H1 (cell line): ENCODE measurements around the gene TRAPPC12. TPM values are rescaled to one million over a fixed set of nuclear protein-coding genes. Genes with fewer than 3 reads are reported as not detected.

Experiments used
- CTCF ChIA-PET: fragments of 300-600 bp; sonication (Branson Sonifier 250); formaldehyde crosslinking; loops from one replicate; lab custom pipeline; 2021; ENCODE audit not compliant: partially characterized antibody; lab: Charles Lee
- POLR2A ChIA-PET: fragments of 300-600 bp; sonication (Branson Sonifier 250); formaldehyde crosslinking; loops from one replicate; lab custom pipeline; 2021; ENCODE audit warnings: inconsistent platforms; ENCODE audit not compliant: partially characterized antibody; lab: Charles Lee
- DNase-seq, 2 experiments: peaks; one replicate each; pipeline versions ENCODE4 v3.0.0 to v3.0.0-alpha.2; 2010 to 2022; ENCODE audit warnings: low spot score in 2 of 2, low read depth in 1 of 2, mixed read lengths in 1 of 2
- FAIRE-seq: peaks from 2 replicates; lab custom pipeline; 2011; peaks lifted over from hg19 to GRCh38; lab: Jason Lieb, UNC
- H2AFZ ChIP-seq: 2 replicates; pipeline ENCODE4 v1.8.1; 2012; ENCODE audit warnings: low read length, inconsistent platforms
- H2AK5ac ChIP-seq: 2 replicates; pipeline ENCODE4 v1.6.1; 2013; ENCODE audit warnings: low read depth, low read length
- H2BK120ac ChIP-seq: replicated peaks from 2 replicates; pipeline ENCODE3; 2013; ENCODE audit warnings: low read depth, low read length, inconsistent platforms
- H2BK12ac ChIP-seq: 2 replicates; pipeline ENCODE4 v1.6.1; 2013; ENCODE audit warnings: low read depth, low read length
- H2BK15ac ChIP-seq: 2 replicates; pipeline ENCODE4 v1.6.1; 2013; ENCODE audit warnings: low read length
- H2BK20ac ChIP-seq: 2 replicates; pipeline ENCODE4 v1.6.1; 2013; ENCODE audit warnings: low read length
- H2BK5ac ChIP-seq: 2 replicates; pipeline ENCODE4 v1.6.1; 2013; ENCODE audit warnings: low read depth, low read length
- H3K14ac ChIP-seq: 2 replicates; pipeline ENCODE4 v1.6.1; 2013; ENCODE audit warnings: inconsistent platforms; ENCODE audit not compliant: insufficient read length
- H3K18ac ChIP-seq: 2 replicates; pipeline ENCODE4 v1.6.1; 2013; ENCODE audit warnings: low read length; ENCODE audit errors: extremely low read depth
- H3K23ac ChIP-seq: 2 replicates; pipeline ENCODE4 v1.6.1; 2013; ENCODE audit warnings: inconsistent platforms; ENCODE audit not compliant: insufficient read length
- H3K23me2 ChIP-seq: 2 replicates; pipeline ENCODE4 v1.6.1; 2013; ENCODE audit warnings: low read depth, low read length
- H3K27ac ChIP-seq: 2 replicates; pipeline ENCODE4 v1.6.1; 2011; ENCODE audit warnings: low read depth, low read length, inconsistent platforms
- H3K27me3 ChIP-seq, 4 experiments: replicated peaks in 1 of 4; 1 replicate in 1 of 4; 2 replicates in 3 of 4; pipeline versions ENCODE4 v1.6.1 to v1.8.1; 2011 to 2013; ENCODE audit warnings: low read length in 3 of 4, mild to moderate bottlenecking in 3 of 4, inconsistent platforms in 2 of 4, mixed read lengths in 2 of 4, moderate library complexity in 1 of 4; ENCODE audit not compliant: control insufficient read depth in 3 of 4, insufficient read depth in 3 of 4; ENCODE audit errors: extremely low read depth in 1 of 4
- H3K36me3 ChIP-seq, 4 experiments: 2 replicates each; pipeline versions ENCODE4 v1.6.1 to v1.8.1; 2011 to 2013; ENCODE audit warnings: mild to moderate bottlenecking in 4 of 4, low read length in 3 of 4, moderate library complexity in 2 of 4, control low read depth in 1 of 4, inconsistent platforms in 1 of 4; ENCODE audit not compliant: insufficient read depth in 4 of 4, control insufficient read depth in 2 of 4
- H3K4ac ChIP-seq: replicated peaks from 2 replicates; pipeline ENCODE3; 2013; ENCODE audit warnings: low read length, low read depth, mixed read lengths, inconsistent platforms; ENCODE audit not compliant: insufficient read length
- H3K4me1 ChIP-seq, 4 experiments: replicated peaks in 1 of 4; 1 replicate in 1 of 4; 2 replicates in 3 of 4; pipeline versions ENCODE4 v1.6.1 to v1.8.1; 2011 to 2013; ENCODE audit warnings: low read length in 3 of 4, inconsistent platforms in 2 of 4, mixed read lengths in 1 of 4; ENCODE audit not compliant: insufficient read depth in 4 of 4, control insufficient read depth in 3 of 4
- H3K4me2 ChIP-seq, 2 experiments: 2 replicates each; pipeline versions ENCODE4 v1.6.1 to v1.8.1; 2011 to 2013; ENCODE audit warnings: low read depth in 2 of 2, low read length in 2 of 2, control low read depth in 1 of 2, inconsistent platforms in 1 of 2, mild to moderate bottlenecking in 1 of 2; ENCODE audit not compliant: insufficient read depth in 1 of 2
- H3K4me3 ChIP-seq, 4 experiments: fragments of 200-600, 300-600 bp in 1 of 4; sonication (generic), shearing (Covaris generic), sonication (Bioruptor Twin) in 1 of 4; 2 replicates each; pipeline versions ENCODE4 v1.5.1 to v1.8.1; 2011 to 2016; ENCODE audit warnings: low read length in 4 of 4, low read depth in 3 of 4, control low read depth in 2 of 4, inconsistent platforms in 2 of 4, mild to moderate bottlenecking in 2 of 4, mixed read lengths in 1 of 4, moderate library complexity in 1 of 4; ENCODE audit not compliant: insufficient read depth in 2 of 4; ENCODE audit errors: extremely low read depth in 1 of 4
- H3K56ac ChIP-seq: replicated peaks from 2 replicates; pipeline ENCODE3; 2013; ENCODE audit warnings: low read depth, mild to moderate bottlenecking, mixed read lengths, low read length, inconsistent platforms; ENCODE audit not compliant: insufficient read length
- H3K79me1 ChIP-seq: 2 replicates; pipeline ENCODE4 v1.6.1; 2013; ENCODE audit warnings: low read depth, low read length, control low read depth
- H3K79me2 ChIP-seq, 2 experiments: 2 replicates each; pipeline versions ENCODE4 v1.6.1 to v1.8.1; 2012 to 2013; ENCODE audit warnings: low read length in 2 of 2, mild to moderate bottlenecking in 2 of 2, inconsistent platforms in 1 of 2; ENCODE audit not compliant: insufficient read depth in 2 of 2, control insufficient read depth in 1 of 2
- H3K9ac ChIP-seq, 4 experiments: replicated peaks in 1 of 4; 1 replicate in 1 of 4; 2 replicates in 3 of 4; pipeline versions ENCODE4 v1.6.1 to v1.8.1; 2011 to 2013; ENCODE audit warnings: low read depth in 3 of 4, low read length in 3 of 4, control low read depth in 2 of 4, mild to moderate bottlenecking in 2 of 4, moderate library complexity in 2 of 4, inconsistent platforms in 1 of 4; ENCODE audit errors: extremely low read depth in 1 of 4
- H3K9me3 ChIP-seq, 2 experiments: 2 replicates each; pipeline versions ENCODE4 v1.6.1 to v1.8.1; 2012 to 2013; ENCODE audit warnings: mild to moderate bottlenecking in 2 of 2, moderate library complexity in 2 of 2, control low read depth in 1 of 2, inconsistent platforms in 1 of 2, low read depth in 1 of 2, low read length in 1 of 2, mixed read lengths in 1 of 2; ENCODE audit not compliant: insufficient read depth in 2 of 2
- H4K20me1 ChIP-seq, 2 experiments: replicated peaks in 1 of 2; 2 replicates each; pipeline versions ENCODE3 to v1.8.1; 2011 to 2013; ENCODE audit warnings: inconsistent platforms in 2 of 2, low read length in 2 of 2, mild to moderate bottlenecking in 1 of 2; ENCODE audit not compliant: insufficient read depth in 2 of 2, control insufficient read depth in 1 of 2
- H4K5ac ChIP-seq: 2 replicates; pipeline ENCODE4 v1.6.1; 2013; ENCODE audit warnings: low read length, low read depth, mixed read lengths, inconsistent platforms; ENCODE audit not compliant: insufficient read length
- H4K8ac ChIP-seq: 2 replicates; pipeline ENCODE4 v1.8.0; 2013; ENCODE audit warnings: mild to moderate bottlenecking, moderate library complexity, low read length, inconsistent platforms; ENCODE audit not compliant: insufficient read depth; ENCODE audit errors: extremely low read depth
- H4K91ac ChIP-seq: replicated peaks from 2 replicates; pipeline ENCODE3; 2013; ENCODE audit warnings: low read length, mixed read lengths, inconsistent platforms; ENCODE audit not compliant: insufficient read length
- CHD1 ChIP-seq: IDR thresholded peaks from 2 replicates; pipeline ENCODE4 v1.6.1; 2012; ENCODE audit warnings: low read depth, low read length, improper control_type of control experiment
- NANOG ChIP-seq: IDR thresholded peaks from 2 replicates; pipeline ENCODE4 v1.6.1; 2011; ENCODE audit warnings: low read length, low read depth, mild to moderate bottlenecking, inconsistent platforms; ENCODE audit not compliant: insufficient read depth, poor library complexity, severe bottlenecking
- RNF2 ChIP-seq: fragments of 200-900, 300-1000 bp; sonication (generic); IDR thresholded peaks from 2 replicates; pipeline ENCODE4 v1.7.1; 2016; ENCODE audit warnings: borderline replicate concordance, low read depth, mild to moderate bottlenecking, antibody characterized with exemption, low read length; ENCODE audit not compliant: poor library complexity, severe bottlenecking; ENCODE audit errors: missing control alignments
- RXRA ChIP-seq: IDR thresholded peaks from 2 replicates; pipeline ENCODE4 v1.6.1; 2011; ENCODE audit warnings: low read depth, mild to moderate bottlenecking, low read length, moderate library complexity; ENCODE audit not compliant: insufficient read depth
- SIRT6 ChIP-seq: IDR thresholded peaks from one replicate; pipeline ENCODE4 v1.7.1; 2012; ENCODE audit warnings: low read length, inconsistent platforms
- TAF1 ChIP-seq: IDR thresholded peaks from 2 replicates; pipeline ENCODE4 v1.6.1; 2011; ENCODE audit warnings: mild to moderate bottlenecking, low read depth, low read length
- YY1 ChIP-seq: IDR thresholded peaks from 2 replicates; pipeline ENCODE4 v1.6.1; 2011; ENCODE audit warnings: low read depth, mild to moderate bottlenecking, low read length
- WGBS, 2 experiments: shearing (Covaris generic) in 1 of 2; methylation state at CpG; one replicate each; pipeline versions ENCODE4 v1.1.6 to v1.1.7; 2013 to 2015; ENCODE audit warnings: low lambda C conversion rate in 2 of 2, mixed read lengths in 2 of 2, inconsistent platforms in 1 of 2, low coverage in 1 of 2, missing lambda C conversion rate in 1 of 2; ENCODE audit not compliant: insufficient replicate concordance in 2 of 2, insufficient coverage in 1 of 2, insufficient read length in 1 of 2; ENCODE audit errors: extremely low coverage in 1 of 2, missing lambda C conversion rate in 1 of 2; 5-methylcytosine and 5-hydroxymethylcytosine counted together
- polyA plus RNA-seq, 7 experiments: library from polyadenylated mRNA; depleted of rRNA in 3 of 7; stranded (reverse) in 5 of 7; unstranded in 2 of 7; fragments of >200 nt in 5 of 7; fragments of 200-250 nt in 2 of 7; gene quantifications; 1 replicate in 5 of 7; 2 replicates in 1 of 7; 4 replicates in 1 of 7; pipeline versions ENCODE4 v1.2.1 to v1.2.3, GENCODE V29; 2011 to 2013; ENCODE audit warnings: missing spikeins in 2 of 7, mixed read lengths in 2 of 7
- total RNA-seq: library from RNA; stranded (reverse); fragmentation: NEBNext Ultra II Directional; extraction: Animal tissue kit (Norgen Biotek cat#: 25700); gene quantifications from 2 replicates; pipeline ENCODE4 v1.2.1, GENCODE V29; 2021
- TF ChIP-seq, protein P1 (sequence below): IDR thresholded peaks from 2 replicates; pipeline ENCODE4 v1.6.1; 2012; ENCODE audit warnings: inconsistent platforms
- TF ChIP-seq, protein P2 (sequence below): IDR thresholded peaks from 2 replicates; pipeline ENCODE4 v1.6.1; 2012; ENCODE audit warnings: low read length, inconsistent platforms

The TRAPPC12 gene
- total and polyA plus RNA-seq, 2 of the 8 experiments (the other 6 are each of a cell fraction or from before 2014, with no cell fraction given): 35.0 to 67.3 TPM

DNA sequence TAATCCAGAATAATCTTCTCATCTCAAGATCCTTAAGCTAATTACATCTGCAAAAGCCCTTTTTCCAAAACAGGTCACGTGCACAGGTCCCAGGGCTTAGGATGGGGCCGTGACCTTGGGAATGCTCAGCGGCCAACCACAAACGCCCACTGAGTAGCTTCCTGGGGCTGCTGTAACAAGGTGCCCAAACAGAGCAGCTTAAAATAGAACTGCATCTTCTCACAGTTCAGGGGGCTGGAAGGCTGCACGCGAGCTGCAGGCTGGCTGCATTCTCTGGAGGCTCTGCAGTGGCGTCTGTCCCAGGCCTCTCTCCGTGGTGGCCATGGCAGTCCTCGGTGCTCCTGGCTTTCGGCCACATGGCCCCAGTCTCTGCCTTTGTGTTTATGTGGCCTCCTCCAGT is 107.9 kb downstream of the TRAPPC12 start:
- Histone ChIP-seq H3K9me3 (peaks cover 0 to 17% of the 10 kb centered on the region in 2 experiments; a peak in 1 of 4 replicates), H2AK5ac (no peak overlapping the region), H3K56ac (no peak overlapping the region), H3K4me2 (no peak overlapping the region), H3K14ac (no peak overlapping the region), H4K8ac (no peak overlapping the region), H3K79me1 (no peaks in the 10 kb centered on the region), H3K36me3 (no peaks in the 10 kb centered on the region), H4K91ac (no peak overlapping the region), H2BK15ac (no peak overlapping the region), H3K18ac (no peak overlapping the region), H3K4ac (no peak overlapping the region), H3K79me2 (no peaks in the 10 kb centered on the region), H3K4me1 (peaks cover 0 to 5% (median 0%) of the 10 kb centered on the region in 4 experiments; a peak in 1 of 7 replicates), H3K23ac (no peak overlapping the region), H2BK12ac (no peak overlapping the region), H2BK5ac (no peak overlapping the region), H3K9ac (no peak overlapping the region), H3K4me3 (no peak overlapping the region), H2AFZ (no peak overlapping the region), H3K27me3 (no peaks in the 10 kb centered on the region), H3K27ac (no peak overlapping the region), H4K5ac (no peak overlapping the region), H2BK120ac (no peak overlapping the region), H3K23me2 (no peaks in the 10 kb centered on the region), H2BK20ac (no peak overlapping the region), H4K20me1 (no peaks in the 10 kb centered on the region)
- 92% methylated on average over 10 of the region's 10 CpGs; no CpG with 5 or more reads in 1 of the 2 experiments for WGBS, 2 experiments
- ChIA-PET POLR2A (interaction anchor here (0.6 kb wide), 1 partner anchor 9 kb away, joined by 3 read pairs; no protein-coding TSS in a partner anchor), CTCF (interaction anchor here (0.8 to 2.1 kb wide), 3 partner anchors 10 to 64 kb away, joined by 3 to 4 read pairs (median 4); no protein-coding TSS in a partner anchor)
- FAIRE-seq (no peak), DNase-seq (no peak)
- TF ChIP-seq, protein P1, sequence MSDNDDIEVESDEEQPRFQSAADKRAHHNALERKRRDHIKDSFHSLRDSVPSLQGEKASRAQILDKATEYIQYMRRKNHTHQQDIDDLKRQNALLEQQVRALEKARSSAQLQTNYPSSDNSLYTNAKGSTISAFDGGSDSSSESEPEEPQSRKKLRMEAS: no peak
- TF ChIP-seq NANOG (no peak), RNF2 (no peak), YY1 (no peak), CHD1 (no peak), RXRA (no peak), TAF1 (no peak), SIRT6 (no peak)
- TF ChIP-seq, protein P2, sequence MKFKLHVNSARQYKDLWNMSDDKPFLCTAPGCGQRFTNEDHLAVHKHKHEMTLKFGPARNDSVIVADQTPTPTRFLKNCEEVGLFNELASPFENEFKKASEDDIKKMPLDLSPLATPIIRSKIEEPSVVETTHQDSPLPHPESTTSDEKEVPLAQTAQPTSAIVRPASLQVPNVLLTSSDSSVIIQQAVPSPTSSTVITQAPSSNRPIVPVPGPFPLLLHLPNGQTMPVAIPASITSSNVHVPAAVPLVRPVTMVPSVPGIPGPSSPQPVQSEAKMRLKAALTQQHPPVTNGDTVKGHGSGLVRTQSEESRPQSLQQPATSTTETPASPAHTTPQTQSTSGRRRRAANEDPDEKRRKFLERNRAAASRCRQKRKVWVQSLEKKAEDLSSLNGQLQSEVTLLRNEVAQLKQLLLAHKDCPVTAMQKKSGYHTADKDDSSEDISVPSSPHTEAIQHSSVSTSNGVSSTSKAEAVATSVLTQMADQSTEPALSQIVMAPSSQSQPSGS: no peak
